Measurements from ENCODE around the gene NDUFB2.
"Not testable (repeated sequence)": the region's sequence is repeated elsewhere in the genome, so short reads cannot be mapped to it uniquely, and the experiment has no call there.

Gene NDUFB2

DNA sequence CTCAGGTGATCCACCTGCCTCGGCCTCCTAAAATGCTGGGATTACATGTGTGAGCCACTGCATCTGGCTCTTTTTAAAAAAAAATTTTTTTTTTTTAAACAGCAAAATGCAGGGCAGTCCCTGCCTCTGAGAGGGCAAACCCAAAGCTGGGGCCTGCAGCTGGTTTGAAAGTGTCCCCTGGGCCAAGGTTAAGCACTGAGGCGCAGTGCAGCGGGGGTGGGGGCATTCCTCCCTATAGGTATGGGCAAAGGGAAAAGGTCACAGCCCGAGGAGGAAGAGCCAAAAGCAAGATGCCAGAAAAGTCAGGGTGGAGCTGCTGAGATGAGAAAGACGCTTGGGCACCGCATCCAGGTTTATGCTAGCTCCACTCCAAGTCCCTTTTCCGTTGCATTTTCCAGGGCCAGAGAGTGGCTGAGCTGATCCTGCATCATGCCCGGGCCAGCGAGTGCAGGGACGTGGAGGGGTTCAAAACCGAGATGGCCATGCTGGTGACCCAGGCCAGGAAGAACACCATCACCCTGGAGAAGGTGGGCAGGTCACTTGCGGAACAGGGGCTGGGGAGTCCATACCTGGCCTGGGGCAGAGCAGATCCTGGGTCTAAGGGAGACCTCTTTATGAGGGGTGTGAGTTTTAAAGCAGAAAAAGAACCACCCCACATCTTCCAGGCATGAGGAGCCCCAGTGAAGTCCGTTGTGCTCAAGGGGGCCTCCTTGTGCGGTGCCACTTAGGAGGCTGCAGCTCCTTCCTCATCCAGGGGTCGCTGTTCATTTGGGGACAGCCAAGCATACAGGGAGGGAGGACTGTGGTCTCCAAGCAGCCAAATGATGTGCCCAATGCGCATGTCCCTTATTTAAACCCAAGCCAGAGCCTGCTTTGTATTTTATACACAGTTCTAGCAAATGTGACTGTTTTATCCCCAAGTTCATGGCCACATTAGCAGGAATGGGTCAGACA is 7.0 kb upstream of the NDUFB2 start:
- in situ Hi-C loops (cut with HindIII; ENCODE audit: low sequenced_read_pairs), result no loop called here

DNA sequence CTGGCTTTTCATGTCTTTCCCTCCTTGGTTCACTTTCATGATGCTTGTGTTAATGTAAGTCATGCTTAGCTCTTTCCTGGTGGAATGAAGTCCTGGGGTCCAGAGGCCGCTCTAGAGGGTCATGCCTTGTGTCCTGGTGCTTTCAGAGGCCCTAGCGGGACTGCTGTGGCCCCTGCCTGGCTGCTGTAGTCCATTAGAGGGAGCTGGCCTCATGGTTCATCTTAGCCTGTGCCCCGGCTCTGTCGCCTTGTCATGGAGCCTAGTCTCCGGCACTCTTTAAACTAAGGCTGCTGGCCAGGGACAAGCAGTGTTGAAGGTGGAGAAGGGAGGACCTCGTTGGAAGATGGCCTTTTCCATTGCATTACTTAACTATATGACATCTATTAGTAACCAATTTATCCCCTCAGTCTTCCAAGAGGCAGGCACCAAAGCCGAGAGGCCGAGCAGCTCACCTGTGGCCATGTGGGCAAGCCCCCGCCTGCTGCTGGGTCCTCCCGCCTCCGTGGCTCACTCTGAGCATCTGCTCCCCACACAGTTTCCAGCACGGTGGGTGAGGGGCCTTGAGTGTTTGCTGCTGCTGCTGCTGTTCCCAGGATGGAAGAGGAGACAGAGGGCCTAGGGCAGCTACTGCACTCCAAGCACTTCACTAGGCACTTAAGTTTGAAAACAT is 5.0 kb upstream of the NDUFB2 start:
- in situ Hi-C loops (cut with HindIII; ENCODE audit: low sequenced_read_pairs), result no loop called here

DNA sequence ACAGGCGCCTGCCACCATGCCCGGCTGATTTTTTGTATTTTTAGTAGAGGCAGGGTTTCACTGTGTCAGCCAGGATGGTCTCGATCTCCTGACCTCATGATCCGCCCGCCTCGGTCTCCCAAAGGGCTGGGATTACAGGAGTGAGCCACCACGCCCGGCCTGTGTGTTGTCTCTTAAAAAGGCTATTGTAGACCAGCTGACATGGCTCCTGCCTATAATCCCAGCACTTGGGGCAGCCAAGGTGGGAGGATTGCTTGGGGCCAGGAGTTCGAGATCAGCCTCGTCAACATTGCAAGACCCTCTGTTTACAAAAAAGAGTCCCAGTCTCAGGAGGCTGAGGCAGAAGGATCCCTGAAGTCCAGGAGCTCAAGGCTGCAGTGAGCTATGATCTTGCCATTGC is 2.7 kb upstream of the NDUFB2 start:
- in situ Hi-C loops (cut with HindIII; ENCODE audit: low sequenced_read_pairs), result not testable (repeated sequence)

DNA sequence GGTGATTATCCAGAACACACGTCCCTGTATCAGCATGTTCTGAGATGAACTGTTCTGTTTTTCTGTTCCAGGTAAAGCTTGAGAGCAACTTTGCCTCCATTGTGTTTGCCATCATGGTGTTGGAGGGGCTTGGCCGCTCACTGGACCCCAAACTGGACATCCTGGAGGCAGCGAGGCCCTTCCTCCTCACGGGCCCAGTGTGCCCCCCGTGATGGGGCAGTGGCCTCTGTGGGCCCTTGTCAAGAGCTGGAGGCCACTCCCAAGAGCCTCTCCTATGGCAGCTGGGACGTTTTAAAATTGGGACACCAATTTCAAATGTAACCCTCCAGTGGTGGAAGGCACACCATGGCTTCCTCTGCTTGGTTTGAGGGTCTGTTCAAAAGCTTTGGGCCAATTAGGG is 1.9 kb upstream of the NDUFB2 start:
- in situ Hi-C loops (cut with HindIII; ENCODE audit: low sequenced_read_pairs), result no loop called here

DNA sequence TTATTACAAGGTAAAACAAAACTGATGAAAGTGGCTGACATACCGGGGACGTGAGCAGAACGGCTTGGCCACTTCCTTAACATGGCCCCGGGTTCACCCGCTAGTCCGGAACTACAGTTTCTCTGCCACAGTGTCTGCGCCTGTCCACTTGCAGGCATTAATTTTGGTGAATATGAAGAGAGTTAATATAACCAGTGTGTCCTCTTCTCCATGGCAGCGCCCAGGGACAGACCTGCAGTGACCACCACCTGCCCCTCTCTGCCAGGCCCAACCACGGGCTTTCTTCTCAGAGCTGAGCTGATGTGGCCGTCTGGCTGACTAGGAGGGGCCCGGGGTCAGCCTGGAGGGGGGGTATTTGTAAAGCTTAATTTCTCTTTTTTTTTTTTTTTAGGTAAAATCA is 1.1 kb upstream of the NDUFB2 start:
- in situ Hi-C loops (cut with HindIII; ENCODE audit: low sequenced_read_pairs), result no loop called here

DNA sequence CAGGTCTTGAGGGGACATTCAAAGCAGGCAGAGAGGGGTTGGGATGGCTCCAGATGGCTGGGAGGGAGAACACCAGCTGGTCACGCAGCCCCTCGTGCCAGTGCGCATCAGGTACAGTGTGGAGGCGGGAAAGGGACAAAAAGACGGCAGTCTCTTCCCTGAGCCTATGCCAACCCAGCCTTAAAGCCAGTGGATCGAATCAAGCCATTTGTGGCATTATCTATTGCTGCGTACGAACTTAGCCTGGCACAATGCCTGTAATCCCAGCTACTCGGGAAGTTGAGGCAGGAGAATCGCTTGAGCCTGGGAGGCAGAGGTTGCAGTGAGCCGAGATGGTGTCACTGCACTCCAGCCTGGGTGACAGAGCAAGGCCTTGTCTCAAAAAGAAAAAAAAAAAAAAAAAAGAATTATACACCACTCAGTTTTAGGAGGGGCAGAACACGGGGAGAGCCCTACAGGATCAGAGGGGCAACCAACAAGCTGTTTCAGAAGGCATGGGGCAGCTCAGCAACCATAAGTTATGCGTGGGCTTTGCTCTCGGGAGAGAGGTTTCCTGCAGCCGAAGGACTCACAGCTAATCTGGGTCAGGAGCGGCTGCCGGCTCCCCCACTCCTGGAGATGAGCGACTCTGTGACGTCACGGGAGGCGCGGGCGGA is 356 bp upstream of the NDUFB2 start:
- in situ Hi-C loops (cut with HindIII; ENCODE audit: low sequenced_read_pairs), result no loop called here

DNA sequence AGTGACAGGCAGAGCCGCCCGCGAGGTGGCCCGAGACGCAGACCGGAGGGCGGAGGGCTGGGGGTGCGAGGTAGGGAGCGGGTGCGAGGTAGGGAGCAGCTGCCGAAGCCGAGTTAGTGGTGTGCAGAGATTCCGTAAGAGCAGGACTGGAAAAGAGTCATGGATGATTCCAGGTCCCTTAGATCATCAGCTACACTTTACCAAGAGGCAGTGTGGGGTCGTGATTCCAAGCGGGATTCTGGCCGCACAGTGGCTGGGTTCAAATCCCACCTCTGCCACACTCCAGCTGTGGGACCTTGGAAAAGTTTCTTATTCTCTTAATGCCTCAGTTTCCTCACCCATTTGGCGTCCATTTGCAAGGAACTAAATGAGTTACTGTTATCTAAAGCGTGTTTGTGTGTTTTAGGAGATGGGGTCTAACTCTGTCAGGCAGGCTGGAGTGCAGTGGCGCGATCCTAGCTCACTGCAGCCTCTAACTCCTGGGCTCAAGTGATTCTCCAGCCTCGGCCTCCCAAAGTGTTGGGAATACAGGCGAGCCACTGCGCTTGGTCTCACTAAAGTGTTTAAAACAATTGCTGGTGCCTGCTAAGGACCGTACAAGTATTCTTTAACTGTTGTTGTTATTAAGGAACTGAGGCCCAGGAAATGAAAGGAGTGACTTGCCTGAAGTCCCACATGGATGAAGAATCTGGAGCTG is 1.1 kb downstream of the NDUFB2 start:
- in situ Hi-C loops (cut with HindIII; ENCODE audit: low sequenced_read_pairs), result no loop called here

DNA sequence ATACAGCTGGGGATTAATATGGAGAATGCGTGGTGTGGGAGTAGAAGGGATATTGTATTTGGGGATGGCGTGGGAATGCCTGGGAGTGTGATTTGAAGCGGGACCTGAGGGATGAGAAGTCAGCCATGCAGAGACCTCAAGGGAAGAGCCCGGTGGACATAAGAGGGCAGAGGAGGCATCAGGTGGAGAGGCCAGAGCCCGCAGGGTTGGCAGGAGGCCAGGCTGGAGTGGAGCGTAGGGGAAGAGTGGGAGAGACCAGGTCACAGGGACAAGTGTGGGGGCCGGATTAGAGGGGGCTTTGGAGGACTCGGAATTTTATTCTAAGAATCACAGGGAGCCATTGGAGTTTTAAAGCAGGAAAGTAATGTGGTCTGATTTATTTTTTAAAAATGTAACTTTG is 2.0 kb downstream of the NDUFB2 start:
- in situ Hi-C loops (cut with HindIII; ENCODE audit: low sequenced_read_pairs), result no loop called here

DNA sequence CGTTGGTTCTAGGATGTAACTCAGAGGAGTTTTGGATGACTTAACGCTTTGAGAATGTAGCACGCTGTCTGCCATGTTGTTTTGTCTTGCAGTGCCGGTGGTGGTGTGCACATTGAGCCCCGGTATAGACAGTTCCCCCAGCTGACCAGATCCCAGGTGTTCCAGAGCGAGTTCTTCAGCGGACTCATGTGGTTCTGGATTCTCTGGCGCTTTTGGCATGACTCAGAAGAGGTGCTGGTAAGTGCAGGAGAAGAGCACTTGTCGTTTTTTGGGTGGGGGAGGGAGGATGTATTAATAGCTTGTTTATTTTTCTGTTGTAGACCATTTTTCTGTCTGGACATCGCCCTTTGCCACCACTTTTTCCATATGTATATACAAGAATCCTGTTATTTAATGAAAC is 6.3 kb downstream of the NDUFB2 start:
- in situ Hi-C loops (cut with HindIII; ENCODE audit: low sequenced_read_pairs), result no loop called here

DNA sequence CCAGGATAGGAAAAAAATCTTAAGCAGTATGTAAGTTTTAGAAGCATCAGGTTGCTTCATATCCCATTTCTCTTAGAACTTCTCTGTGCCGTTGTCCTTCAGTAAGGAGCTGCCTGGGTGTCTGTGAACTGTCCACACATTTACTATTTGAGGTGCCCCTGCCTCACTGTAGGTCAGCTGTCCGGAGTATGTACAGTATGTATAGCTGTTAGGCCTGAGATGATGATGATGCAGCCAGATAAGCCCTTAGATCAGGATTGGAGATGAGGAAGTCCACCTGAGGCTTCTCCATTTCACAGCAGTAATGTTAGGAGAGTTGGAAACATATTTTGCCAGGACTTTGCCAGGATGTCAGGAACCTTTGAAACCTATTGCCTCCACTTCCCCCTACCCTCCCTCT is 7.7 kb downstream of the NDUFB2 start:
- in situ Hi-C loops (cut with HindIII; ENCODE audit: low sequenced_read_pairs), result no loop called here

DNA sequence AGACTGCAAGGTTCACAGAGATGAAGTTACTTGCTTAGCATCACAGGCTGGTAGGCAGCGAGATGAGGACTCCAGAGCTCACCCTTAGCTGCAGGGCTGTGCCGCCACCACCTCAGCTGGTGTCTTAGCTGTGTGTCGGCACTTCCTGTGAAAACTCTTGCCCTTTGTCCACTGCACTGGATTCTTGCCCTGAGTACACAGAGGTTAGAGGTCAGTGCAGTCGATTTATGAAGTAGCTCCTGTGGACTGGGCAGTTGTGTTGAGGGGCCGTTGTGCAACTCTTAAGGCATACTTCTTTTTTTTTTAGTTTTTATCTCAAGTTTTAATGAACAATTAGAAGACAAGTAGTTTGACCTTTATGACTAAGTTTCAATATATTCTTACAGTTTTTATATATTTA is 10.6 kb downstream of the NDUFB2 start:
- in situ Hi-C loops (cut with HindIII; ENCODE audit: low sequenced_read_pairs), result no loop called here

DNA sequence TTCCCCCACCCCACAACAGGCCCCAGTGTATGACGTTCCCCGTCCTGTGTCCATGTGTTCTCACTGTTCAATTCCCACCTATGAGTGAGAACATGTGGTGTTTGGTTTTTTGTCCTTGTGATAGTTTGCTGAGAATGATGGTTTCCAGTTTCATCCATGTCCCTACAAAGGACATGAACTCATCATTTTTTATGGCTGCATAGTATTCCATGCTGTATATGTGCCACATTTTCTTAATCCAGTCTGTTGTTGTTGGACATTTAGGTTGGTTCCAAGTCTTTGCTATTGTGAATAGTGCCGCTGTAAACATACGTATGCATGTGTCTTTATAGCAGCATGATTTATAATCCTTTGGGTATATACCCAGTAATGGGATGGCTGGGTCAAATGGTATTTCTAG is 12.3 kb downstream of the NDUFB2 start:
- in situ Hi-C loops (cut with HindIII; ENCODE audit: low sequenced_read_pairs), result not testable (repeated sequence)

DNA sequence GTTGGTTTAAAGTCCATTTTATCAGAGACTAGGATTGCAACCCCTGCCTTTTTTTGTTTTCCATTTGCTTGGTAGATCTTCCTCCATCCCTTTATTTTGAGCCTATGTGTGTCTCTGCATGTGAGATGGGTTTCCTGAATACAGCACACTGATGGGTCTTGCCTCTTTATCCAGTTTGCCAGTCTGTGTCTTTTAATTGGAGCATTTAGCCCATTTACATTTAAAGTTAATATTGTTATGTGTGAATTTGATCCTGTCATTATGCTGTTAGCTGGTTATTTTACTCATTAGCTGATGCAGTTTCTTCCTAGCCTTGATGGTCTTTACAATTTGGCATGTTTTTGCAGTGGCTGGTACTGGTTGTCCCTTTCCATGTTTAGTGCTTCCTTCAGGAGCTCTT is 15.9 kb downstream of the NDUFB2 start:
- in situ Hi-C loops (cut with HindIII; ENCODE audit: low sequenced_read_pairs), result not testable (repeated sequence)

DNA sequence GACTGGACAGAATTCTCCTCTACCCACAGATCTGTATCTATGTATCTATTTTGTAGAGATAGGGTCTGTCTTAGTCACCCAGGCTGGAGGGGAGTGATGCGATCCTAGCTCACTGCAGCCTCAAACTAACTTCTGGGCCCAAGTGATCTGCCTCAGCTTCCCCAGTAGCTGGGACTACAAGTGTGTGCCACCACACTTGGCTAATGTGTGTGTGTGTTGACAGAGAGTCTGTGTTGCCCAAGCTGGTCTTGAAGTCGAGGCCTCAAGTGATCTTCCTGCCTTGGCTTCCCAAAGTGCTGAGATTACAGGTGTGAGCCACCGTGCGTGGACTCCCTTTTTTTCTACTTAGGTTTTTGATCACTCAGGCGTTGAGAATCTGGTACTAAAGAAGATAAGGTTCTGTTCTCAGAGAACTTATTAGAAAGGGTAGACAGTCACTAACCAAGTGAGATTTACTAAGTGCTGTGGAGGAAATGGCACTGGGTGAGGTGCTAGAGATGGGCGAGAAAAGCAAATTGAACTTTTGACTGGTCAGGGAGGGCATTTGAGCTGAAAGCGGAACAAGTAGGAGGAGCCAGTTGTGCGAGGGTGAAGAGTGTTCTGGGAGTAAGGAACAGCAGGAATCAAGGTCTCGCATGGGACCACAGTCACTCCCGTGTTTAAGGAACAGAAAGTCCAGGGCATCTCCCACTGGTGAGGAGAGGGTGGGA is 18.0 kb downstream of the NDUFB2 start:
- in situ Hi-C loops (cut with HindIII; ENCODE audit: low sequenced_read_pairs), result no loop called here

DNA sequence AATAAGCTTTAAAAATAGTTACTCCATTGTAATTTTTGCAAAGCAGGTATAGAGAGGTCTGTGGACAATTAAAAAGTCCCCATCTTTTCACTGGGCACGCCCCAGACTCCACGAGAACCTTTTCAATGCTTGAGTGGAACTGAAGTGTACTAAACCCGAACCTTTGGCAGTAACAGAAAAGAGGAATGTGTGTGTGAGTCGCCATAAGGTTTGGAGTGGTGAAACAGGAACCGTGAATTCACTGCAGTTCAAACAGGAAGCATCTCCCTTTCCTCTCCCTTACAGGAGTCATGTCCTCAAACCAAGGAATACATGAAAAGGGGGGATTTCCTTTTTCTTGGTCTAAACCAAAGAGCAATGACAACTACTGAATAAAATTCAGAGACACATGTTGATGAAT is 23.2 kb downstream of the NDUFB2 start:
- in situ Hi-C loops (cut with HindIII; ENCODE audit: low sequenced_read_pairs), result no loop called here

DNA sequence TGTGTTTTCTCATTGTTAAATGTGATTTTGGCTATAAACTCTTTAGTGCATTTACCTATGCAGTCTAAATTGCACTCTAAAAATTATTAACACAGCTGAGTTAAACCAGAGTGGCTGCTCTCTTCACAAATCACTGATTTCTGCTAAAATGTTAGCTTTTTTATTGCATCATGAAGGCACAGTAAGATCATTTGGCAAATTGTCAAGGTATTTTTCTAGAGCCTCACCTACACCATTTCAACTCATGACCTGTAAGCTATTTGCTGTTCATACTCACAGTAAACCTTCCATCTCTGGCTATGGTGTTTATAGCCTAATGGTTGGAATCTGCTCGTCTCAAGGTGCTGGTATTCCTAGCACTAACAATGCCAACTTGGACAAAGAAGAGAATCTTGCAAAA is 25.7 kb downstream of the NDUFB2 start:
- in situ Hi-C loops (cut with HindIII; ENCODE audit: low sequenced_read_pairs), result no loop called here

DNA sequence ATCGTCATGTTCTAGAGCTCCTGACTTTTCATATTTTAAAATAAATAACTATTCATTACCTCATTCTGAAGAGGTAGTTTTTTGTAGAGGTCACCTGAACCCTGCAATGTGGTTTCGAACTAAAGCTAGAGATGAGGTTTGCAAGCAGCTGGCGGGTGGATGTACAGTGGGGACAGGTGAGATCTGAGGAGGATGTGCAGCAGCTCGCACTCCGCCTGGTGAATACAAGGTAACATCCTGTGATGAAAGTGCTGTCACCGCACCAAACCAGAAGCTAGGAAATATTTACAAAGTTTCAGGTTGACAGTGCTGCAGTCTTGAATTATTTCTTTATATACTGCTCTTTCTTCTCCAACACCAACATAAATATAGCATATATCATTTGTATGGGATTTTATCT is 26.5 kb downstream of the NDUFB2 start:
- in situ Hi-C loops (cut with HindIII; ENCODE audit: low sequenced_read_pairs), result no loop called here

DNA sequence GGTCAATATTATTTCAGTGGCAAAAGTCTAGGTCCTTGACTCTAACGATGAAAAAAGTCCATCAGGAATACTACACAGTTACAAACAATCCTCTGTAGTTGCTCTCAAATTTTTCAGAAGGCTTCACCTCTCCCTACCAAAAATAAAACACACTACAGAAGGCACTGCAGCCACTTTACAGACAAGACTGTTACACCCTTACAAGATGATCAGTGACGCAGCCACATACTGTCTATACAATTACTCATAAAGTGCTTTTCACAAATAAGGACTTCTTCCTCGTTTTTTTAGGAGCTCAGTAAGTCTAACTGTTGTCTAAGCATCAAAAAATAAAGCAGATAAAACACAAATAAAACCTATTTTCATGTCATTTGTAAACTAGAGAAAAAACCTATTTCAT is 27.1 kb downstream of the NDUFB2 start:
- in situ Hi-C loops (cut with HindIII; ENCODE audit: low sequenced_read_pairs), result no loop called here

DNA sequence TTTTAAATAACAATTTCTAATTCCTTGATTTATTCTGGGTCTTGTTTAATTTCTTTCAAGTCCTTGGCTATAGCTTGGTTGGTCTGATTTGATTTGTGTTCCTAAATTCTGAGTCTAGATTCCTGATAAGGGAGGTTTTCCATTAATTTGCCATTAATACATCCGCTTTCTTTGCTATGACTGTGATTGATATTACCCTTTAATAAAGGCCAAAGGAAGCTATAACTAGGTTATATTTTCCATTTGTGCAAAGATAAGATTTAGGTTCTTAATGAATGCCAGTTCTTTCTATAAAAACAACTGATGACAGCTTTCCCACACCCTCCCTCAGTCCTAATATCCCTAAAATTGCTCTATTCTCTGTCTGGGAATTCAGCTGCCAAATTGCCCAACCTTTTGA is 28.2 kb downstream of the NDUFB2 start:
- in situ Hi-C loops (cut with HindIII; ENCODE audit: low sequenced_read_pairs), result no loop called here

DNA sequence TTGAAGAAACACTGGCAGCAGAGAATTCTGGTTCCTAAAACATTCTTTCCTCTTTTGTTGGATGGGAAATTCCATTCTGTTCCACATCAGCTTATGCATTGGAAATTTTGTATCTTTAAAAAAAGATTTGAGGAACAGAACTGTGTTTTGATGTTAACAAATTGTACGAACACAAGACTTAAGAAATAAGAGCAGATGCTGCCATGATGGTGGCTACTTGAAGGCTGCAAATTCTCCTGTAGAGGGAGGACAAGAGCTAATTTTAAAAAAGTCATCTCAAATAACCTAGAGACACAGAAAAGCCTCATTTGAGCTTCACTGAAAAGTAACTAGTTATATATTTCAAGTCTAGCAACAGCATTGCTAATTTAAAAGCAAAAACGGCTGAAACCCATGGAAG is 29.8 kb downstream of the NDUFB2 start:
- in situ Hi-C loops (cut with HindIII; ENCODE audit: low sequenced_read_pairs), result no loop called here

DNA sequence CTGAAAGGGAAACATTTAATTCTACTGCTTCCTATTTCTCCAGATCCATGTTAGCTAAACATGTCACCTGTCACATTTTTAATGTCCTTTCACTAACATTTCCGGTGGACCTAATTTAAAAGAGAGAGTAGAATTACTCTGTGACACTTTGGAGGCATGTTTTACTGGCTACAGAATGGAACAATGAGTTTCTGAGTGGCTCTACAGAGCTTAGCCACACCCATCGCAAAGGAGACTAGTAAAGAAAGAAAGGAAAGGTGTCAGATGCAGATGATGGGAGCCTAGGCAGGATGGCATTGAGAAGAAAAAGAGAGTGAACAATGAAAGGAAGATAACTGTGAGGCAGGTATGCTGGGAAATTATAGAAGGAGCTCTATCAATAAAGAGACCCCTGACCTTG is 35.9 kb downstream of the NDUFB2 start:
- in situ Hi-C loops (cut with HindIII; ENCODE audit: low sequenced_read_pairs), result no loop called here
